Keratinocyte (primary cell): Measurements from ENCODE around the gene TOX2. TPM values are rescaled to one million over a fixed set of nuclear protein-coding genes. Genes with fewer than 3 reads are reported as not detected.

Source experiments
- DNase-seq: peaks from one replicate; pipeline ENCODE4 v3.0.0-alpha.2; 2011; ENCODE audit warnings: low read depth, missing footprints, low spot score
- FAIRE-seq: peaks from 2 replicates; lab custom pipeline; 2011; peaks lifted over from hg19 to GRCh38; lab: Jason Lieb, UNC
- H2AFZ ChIP-seq: 2 replicates; pipeline ENCODE4 v1.6.0; 2012; ENCODE audit warnings: low read length, control low read depth, inconsistent platforms; ENCODE audit not compliant: control insufficient read depth
- H3K27ac ChIP-seq: 2 replicates; pipeline ENCODE4 v1.5.1; 2011; ENCODE audit warnings: low read length; ENCODE audit not compliant: control insufficient read depth, insufficient read depth
- H3K27me3 ChIP-seq: 3 replicates; pipeline ENCODE4 v1.6.0; 2011; ENCODE audit warnings: low read length; ENCODE audit not compliant: control insufficient read depth, insufficient read depth; ENCODE audit errors: extremely low read depth
- H3K36me3 ChIP-seq, 2 experiments: 2 replicates in 1 of 2; 3 replicates in 1 of 2; pipeline ENCODE4 v1.5.1; 2011; ENCODE audit warnings: low read length in 2 of 2, mild to moderate bottlenecking in 1 of 2; ENCODE audit not compliant: control insufficient read depth in 2 of 2, insufficient read depth in 2 of 2; ENCODE audit errors: extremely low read depth in 1 of 2
- H3K4me1 ChIP-seq: 3 replicates; pipeline ENCODE4 v1.5.1; 2011; ENCODE audit warnings: low read length; ENCODE audit not compliant: control insufficient read depth, insufficient read depth; ENCODE audit errors: extremely low read depth
- H3K4me2 ChIP-seq: 3 replicates; pipeline ENCODE4 v1.6.0; 2011; ENCODE audit warnings: low read depth, low read length; ENCODE audit not compliant: control insufficient read depth, insufficient read depth; ENCODE audit errors: extremely low read depth
- H3K4me3 ChIP-seq, 3 experiments: fragments of 200-600 bp in 1 of 3; sonication (generic) in 1 of 3; 2 replicates in 2 of 3; 3 replicates in 1 of 3; pipeline ENCODE4 v1.5.1; 2011 to 2016; ENCODE audit warnings: low read length in 3 of 3, mild to moderate bottlenecking in 3 of 3, control low read depth in 2 of 3, inconsistent platforms in 1 of 3, low read depth in 1 of 3, mixed read lengths in 1 of 3, mixed run types in 1 of 3, moderate library complexity in 1 of 3; ENCODE audit not compliant: control insufficient read depth in 2 of 3, insufficient read depth in 2 of 3; ENCODE audit errors: extremely low read depth in 1 of 3
- H3K79me2 ChIP-seq: 2 replicates; pipeline ENCODE4 v1.6.0; 2012; ENCODE audit warnings: low read length; ENCODE audit not compliant: control insufficient read depth, insufficient read depth
- H3K9ac ChIP-seq: 3 replicates; pipeline ENCODE4 v1.6.0; 2011; ENCODE audit warnings: low read length; ENCODE audit not compliant: control insufficient read depth, insufficient read depth; ENCODE audit errors: extremely low read depth
- H3K9me1 ChIP-seq: 3 replicates; pipeline ENCODE4 v1.6.0; 2011; ENCODE audit warnings: low read length; ENCODE audit not compliant: control insufficient read depth, insufficient read depth; ENCODE audit errors: extremely low read depth
- H3K9me3 ChIP-seq: 2 replicates; pipeline ENCODE4 v1.5.1; 2012; ENCODE audit warnings: low read depth, low read length; ENCODE audit not compliant: control insufficient read depth
- H4K20me1 ChIP-seq: 3 replicates; pipeline ENCODE4 v1.6.0; 2011; ENCODE audit warnings: low read length; ENCODE audit not compliant: control insufficient read depth, insufficient read depth; ENCODE audit errors: extremely low read depth
- CTCF ChIP-seq, 3 experiments: IDR thresholded peaks in 1 of 3; conservative IDR thresholded peaks in 1 of 3; optimal IDR thresholded peaks in 1 of 3; 2 replicates in 2 of 3; 3 replicates in 1 of 3; pipeline versions ENCODE3 to v1.5.1; 2011; ENCODE audit warnings: low read length in 3 of 3, mild to moderate bottlenecking in 3 of 3, moderate library complexity in 2 of 3, control low read depth in 1 of 3, inconsistent platforms in 1 of 3; ENCODE audit not compliant: insufficient read depth in 2 of 3; ENCODE audit errors: extremely low read depth in 1 of 3
- EZH2 ChIP-seq: IDR thresholded peaks from one replicate; pipeline ENCODE4 v1.6.1; 2012; ENCODE audit warnings: inconsistent platforms, mild to moderate bottlenecking, low read length, moderate library complexity
- dilution Hi-C: fragments of 300-500 bp; cut with MboI; formaldehyde crosslinking; loops from one replicate; pipeline ENCODE4 v1.7.0; 2020; ENCODE audit warnings: low sequenced_read_pairs; ENCODE audit not compliant: extremely low pct_ligation_motif_present
- polyA plus RNA-seq, 5 experiments: library from polyadenylated mRNA; depleted of rRNA in 3 of 5; stranded (reverse) in 3 of 5; stranded (forward) in 1 of 5; unstranded in 1 of 5; fragments of >200 nt; gene quantifications; 1 replicate in 1 of 5; 2 replicates in 3 of 5; 3 replicates in 1 of 5; pipeline versions ENCODE4 v1.2.1 to v1.2.3, GENCODE V29; 2011 to 2012; ENCODE audit warnings: missing spikeins in 2 of 5, low read depth in 1 of 5, low replicate concordance in 1 of 5

The TOX2 gene
- polyA plus RNA-seq, 1 donor (not counting 4 experiments of a cell fraction or from before 2014, with no cell fraction given): 0.20 TPM

GRCh38 chr20:44050327-44050726 lies 135.7 kb downstream of the TOX2 start:
- no peaks in the 10 kb centered on the region for H3K9me1 ChIP-seq
- no peaks in the 10 kb centered on the region for H3K27me3 ChIP-seq
- H4K20me1 ChIP-seq: no peaks in the 10 kb centered on the region
- no peak for FAIRE-seq
- TF ChIP-seq EZH2 (no peak), CTCF (optimal IDR thresholded peaks at IDR 0.05 in 1 of 3, IDR thresholded peaks at IDR 0.05 in 1 of 3, conservative IDR thresholded peaks at IDR 0.05 in 1 of 3; ENCODE audit: extremely low read depth in 1 of 3, insufficient read depth in 2 of 3, low read length in 3 of 3) (no peak)
- no peaks in the 10 kb centered on the region for H3K9me3 ChIP-seq
- H3K27ac ChIP-seq: no peak overlapping the region
- H2AFZ ChIP-seq: no peak overlapping the region
- H3K4me3 ChIP-seq: no peak overlapping the region
- H3K9ac ChIP-seq: no peak overlapping the region
- H3K79me2 ChIP-seq: no peaks in the 10 kb centered on the region
- DNase-seq: no peak
- no peak overlapping the region for H3K4me2 ChIP-seq
- no peaks in the 10 kb centered on the region for H3K4me1 ChIP-seq
- H3K36me3 ChIP-seq: no peaks in the 10 kb centered on the region
- dilution Hi-C loops: no loop called here

DNA sequence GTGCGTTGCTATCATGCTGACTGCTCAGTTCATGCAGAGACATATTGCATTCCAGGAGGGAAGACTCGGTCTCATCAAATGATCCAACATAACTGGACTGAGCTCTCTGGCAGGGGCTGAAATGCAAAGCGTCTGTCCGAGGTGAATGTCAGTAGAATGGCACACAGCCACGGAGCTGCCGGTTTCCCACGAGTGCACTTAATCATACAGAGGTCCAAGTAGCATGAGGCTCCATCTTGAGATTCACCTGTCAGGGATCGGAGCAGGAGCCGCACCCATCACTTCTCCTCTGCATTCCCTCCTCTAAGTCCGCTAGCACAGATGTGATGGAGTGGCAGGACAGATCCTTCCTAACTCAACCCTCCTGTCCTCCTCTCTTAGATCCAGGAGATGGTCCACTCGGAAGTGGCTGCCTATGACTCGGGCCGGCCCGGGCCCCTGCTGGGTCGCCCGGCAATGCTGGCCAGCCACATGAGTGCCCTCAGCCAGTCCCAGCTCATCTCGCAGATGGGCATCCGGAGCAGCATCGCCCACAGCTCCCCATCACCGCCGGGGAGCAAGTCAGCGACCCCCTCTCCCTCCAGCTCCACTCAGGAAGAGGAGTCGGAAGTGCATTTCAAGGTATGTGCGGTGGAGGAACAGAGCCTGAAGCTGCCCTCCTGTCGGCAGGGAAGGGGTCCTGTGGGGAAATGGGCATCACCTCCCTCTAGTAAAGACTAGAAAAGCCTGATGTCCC lies 136.4 kb downstream of the TOX2 start:
- Histone ChIP-seq H3K9ac (no peak overlapping the region), H3K36me3 (no peaks in the 10 kb centered on the region), H3K27me3 (no peaks in the 10 kb centered on the region), H4K20me1 (no peaks in the 10 kb centered on the region), H3K27ac (no peak overlapping the region), H3K4me1 (no peaks in the 10 kb centered on the region), H3K4me2 (no peak overlapping the region), H3K4me3 (no peak overlapping the region), H3K9me1 (no peaks in the 10 kb centered on the region), H3K79me2 (no peaks in the 10 kb centered on the region), H3K9me3 (no peaks in the 10 kb centered on the region), H2AFZ (no peak overlapping the region)
- dilution Hi-C loops: no loop called here
- TF ChIP-seq EZH2: no peak
- no peak for DNase-seq
- FAIRE-seq: no peak

GRCh38 chr20:44051661-44052000 lies 137.0 kb downstream of the TOX2 start:
- Histone ChIP-seq H4K20me1 (no peaks in the 10 kb centered on the region), H3K4me1 (no peaks in the 10 kb centered on the region), H3K4me3 (no peak overlapping the region), H3K79me2 (no peaks in the 10 kb centered on the region), H3K9me1 (no peaks in the 10 kb centered on the region), H3K27me3 (no peaks in the 10 kb centered on the region), H3K27ac (no peak overlapping the region), H3K9ac (no peak overlapping the region), H2AFZ (no peak overlapping the region), H3K36me3 (no peaks in the 10 kb centered on the region), H3K9me3 (no peaks in the 10 kb centered on the region), H3K4me2 (no peak overlapping the region)
- FAIRE-seq (no peak), DNase-seq (no peak)
- dilution Hi-C loops: no loop called here
- no peak for TF ChIP-seq EZH2
- TF ChIP-seq CTCF (optimal IDR thresholded peaks at IDR 0.05 in 1 of 3, IDR thresholded peaks at IDR 0.05 in 1 of 3, conservative IDR thresholded peaks at IDR 0.05 in 1 of 3; ENCODE audit: extremely low read depth in 1 of 3, insufficient read depth in 2 of 3, low read length in 3 of 3): no peak
